Neuronal stem cell (in vitro differentiated cells): ENCODE measurements around the gene ROBO2.
A peak's percentile ranks its signal among the peaks of the same experiment; 100 is the strongest.

Source experiments
- DNase-seq: peaks from one replicate; pipeline ENCODE4 v3.0.0-alpha.2; 2013; ENCODE audit warnings: low spot score
- H2AFZ ChIP-seq: one replicate; pipeline ENCODE4 v1.6.1; 2013; ENCODE audit warnings: mild to moderate bottlenecking, low read length, inconsistent platforms
- H2AK5ac ChIP-seq: 2 replicates; pipeline ENCODE4 v1.6.1; 2013; ENCODE audit warnings: low read depth, mild to moderate bottlenecking, inconsistent platforms, low read length, moderate library complexity, mixed read lengths
- H2BK120ac ChIP-seq: 2 replicates; pipeline ENCODE4 v1.6.1; 2013; ENCODE audit warnings: low read depth, mild to moderate bottlenecking, inconsistent platforms, low read length, moderate library complexity, mixed read lengths
- H2BK12ac ChIP-seq: one replicate; pipeline ENCODE4 v1.6.1; 2013; ENCODE audit warnings: low read length, inconsistent platforms
- H2BK15ac ChIP-seq: 2 replicates; pipeline ENCODE4 v1.6.1; 2013; ENCODE audit warnings: mild to moderate bottlenecking, low read length, inconsistent platforms, mixed read lengths
- H2BK5ac ChIP-seq: one replicate; pipeline ENCODE4 v1.6.1; 2013; ENCODE audit warnings: inconsistent platforms, mild to moderate bottlenecking, low read length, moderate library complexity
- H3K14ac ChIP-seq: one replicate; pipeline ENCODE4 v1.6.1; 2013; ENCODE audit warnings: low read length, inconsistent platforms
- H3K18ac ChIP-seq: 2 replicates; pipeline ENCODE4 v1.6.1; 2013; ENCODE audit warnings: low read length, inconsistent platforms
- H3K23ac ChIP-seq: 2 replicates; pipeline ENCODE4 v1.6.1; 2013; ENCODE audit warnings: low read depth, mild to moderate bottlenecking, mixed read lengths, low read length, inconsistent platforms; ENCODE audit not compliant: poor library complexity
- H3K27ac ChIP-seq: replicated peaks from 3 replicates; pipeline ENCODE4 v1.5.1; 2013; ENCODE audit warnings: low read length, inconsistent platforms
- H3K27me3 ChIP-seq, 3 experiments: 2 replicates each; pipeline ENCODE4 v1.6.1; 2013; ENCODE audit warnings: low read length in 3 of 3, mild to moderate bottlenecking in 2 of 3, inconsistent platforms in 1 of 3, low read depth in 1 of 3, mixed read lengths in 1 of 3, moderate library complexity in 1 of 3; ENCODE audit not compliant: control insufficient read depth in 3 of 3, insufficient read depth in 3 of 3
- H3K36me3 ChIP-seq, 2 donors: replicated peaks in 1 of 2; 2 replicates each; pipeline ENCODE4 v1.6.1; 2013; ENCODE audit warnings: low read length in 2 of 2; ENCODE audit not compliant: control insufficient read depth in 2 of 2, insufficient read depth in 2 of 2
- H3K4ac ChIP-seq: 2 replicates; pipeline ENCODE4 v1.6.1; 2013; ENCODE audit warnings: inconsistent platforms, mild to moderate bottlenecking, low read length, moderate library complexity
- H3K4me1 ChIP-seq, 2 donors: 1 replicate in 1 of 2; 2 replicates in 1 of 2; pipeline ENCODE4 v1.6.1; 2013; ENCODE audit warnings: low read length in 2 of 2, low read depth in 1 of 2; ENCODE audit not compliant: control insufficient read depth in 2 of 2, insufficient read depth in 1 of 2
- H3K4me2 ChIP-seq: one replicate; pipeline ENCODE4 v1.6.1; 2013; ENCODE audit warnings: mild to moderate bottlenecking, low read length, inconsistent platforms; ENCODE audit not compliant: insufficient read depth, poor library complexity, severe bottlenecking
- H3K4me3 ChIP-seq, 2 donors: 2 replicates each; pipeline ENCODE4 v1.5.1; 2013; ENCODE audit warnings: low read length in 2 of 2, mild to moderate bottlenecking in 2 of 2, inconsistent platforms in 1 of 2, moderate library complexity in 1 of 2
- H3K79me1 ChIP-seq: one replicate; pipeline ENCODE4 v1.6.1; 2013; ENCODE audit warnings: low read depth, mild to moderate bottlenecking, inconsistent platforms, low read length, moderate library complexity
- H3K9ac ChIP-seq: one replicate; pipeline ENCODE4 v1.6.1; 2013; ENCODE audit warnings: mild to moderate bottlenecking, low read depth, low read length, inconsistent platforms; ENCODE audit not compliant: poor library complexity
- H3K9me3 ChIP-seq, 2 donors: replicated peaks in 1 of 2; 2 replicates each; pipeline versions ENCODE3 to v1.6.1; 2013; ENCODE audit warnings: low read length in 2 of 2, mild to moderate bottlenecking in 2 of 2, inconsistent platforms in 1 of 2, low read depth in 1 of 2, mixed read lengths in 1 of 2, moderate library complexity in 1 of 2; ENCODE audit not compliant: control insufficient read depth in 2 of 2, insufficient read depth in 1 of 2
- H4K8ac ChIP-seq: one replicate; pipeline ENCODE4 v1.6.1; 2013; ENCODE audit warnings: low read depth, mild to moderate bottlenecking, inconsistent platforms, low read length, moderate library complexity
- H4K91ac ChIP-seq: one replicate; pipeline ENCODE4 v1.6.1; 2013; ENCODE audit warnings: low read length, low read depth, mild to moderate bottlenecking, inconsistent platforms; ENCODE audit not compliant: poor library complexity
- WGBS, 2 donors: extraction: QIAGEN DNeasy Blood & Tissue Kit; methylation state at CpG; one replicate each; pipeline ENCODE4 v1.1.7; 2013; ENCODE audit warnings: missing lambda C conversion rate in 2 of 2, mixed read lengths in 1 of 2; ENCODE audit not compliant: insufficient read length in 2 of 2, insufficient replicate concordance in 1 of 2; ENCODE audit errors: extremely low coverage in 2 of 2; 5-methylcytosine and 5-hydroxymethylcytosine counted together

Gene ROBO2

GRCh38 chr3:77160931-77161497, 121.1 kb downstream of the ROBO2 start:
- Histone ChIP-seq H3K9ac (no peak overlapping the region), H2BK12ac (no peak overlapping the region), H4K91ac (no peak overlapping the region), H3K79me1 (no peaks in the 10 kb centered on the region), H3K36me3 (no peaks in the 10 kb centered on the region), H2BK120ac (no peak overlapping the region), H3K27ac (no peak overlapping the region), H2AFZ (no peak overlapping the region), H3K23ac (no peak overlapping the region), H3K4me1 (peaks cover 0 to 9% of the 10 kb centered on the region in 2 donors), H4K8ac (no peak overlapping the region), H3K4me2 (no peak overlapping the region), H3K18ac (no peak overlapping the region), H2AK5ac (no peak overlapping the region), H3K9me3 (no peaks in the 10 kb centered on the region), H3K4ac (no peak overlapping the region), H3K14ac (no peak overlapping the region), H2BK5ac (no peak overlapping the region), H2BK15ac (no peak overlapping the region), H3K4me3 (no peak overlapping the region), H3K27me3 (no peaks in the 10 kb centered on the region)
- no peak for DNase-seq
- WGBS, 2 donors: no CpG with 5 or more reads among the region's 2 CpGs

GRCh38 chr3:77169823-77170222, 129.9 kb downstream of the ROBO2 start:
- Histone ChIP-seq H2BK5ac (no peak overlapping the region), H4K8ac (no peak overlapping the region), H3K4me3 (no peak overlapping the region), H3K18ac (no peak overlapping the region), H2AK5ac (no peak overlapping the region), H3K4me1 (peaks cover 0 to 6% of the 10 kb centered on the region in 2 donors), H3K36me3 (no peaks in the 10 kb centered on the region), H3K4ac (no peak overlapping the region), H2BK12ac (no peak overlapping the region), H3K9me3 (no peaks in the 10 kb centered on the region), H3K4me2 (no peak overlapping the region), H2BK120ac (no peak overlapping the region), H3K9ac (no peak overlapping the region), H3K23ac (no peak overlapping the region), H3K79me1 (no peaks in the 10 kb centered on the region), H2AFZ (no peak overlapping the region), H3K27me3 (no peaks in the 10 kb centered on the region), H2BK15ac (no peak overlapping the region), H3K27ac (no peak overlapping the region), H3K14ac (no peak overlapping the region), H4K91ac (no peak overlapping the region)
- WGBS, 2 donors: no CpG with 5 or more reads among the region's 4 CpGs
- no peak for DNase-seq

GRCh38 chr3:77171026-77171425, 131.1 kb downstream of the ROBO2 start:
- no peak overlapping the region for H3K4me2 ChIP-seq

GRCh38 chr3:77179762-77180161, 139.9 kb downstream of the ROBO2 start:
- Histone ChIP-seq H3K4me1 (peaks cover 0 to 3% of the 10 kb centered on the region in 2 donors), H3K4ac (no peak overlapping the region), H2BK12ac (no peak overlapping the region), H2BK5ac (no peak overlapping the region), H3K18ac (no peak overlapping the region), H2AK5ac (no peak overlapping the region), H3K23ac (no peak overlapping the region), H2BK15ac (no peak overlapping the region), H2BK120ac (no peak overlapping the region), H3K27me3 (no peaks in the 10 kb centered on the region), H2AFZ (peak overlapping the region; percentile 57), H3K4me2 (no peak overlapping the region), H3K14ac (no peak overlapping the region), H3K79me1 (no peaks in the 10 kb centered on the region), H4K8ac (no peak overlapping the region), H3K9ac (no peak overlapping the region), H3K36me3 (no peaks in the 10 kb centered on the region), H3K27ac (no peak overlapping the region), H3K9me3 (no peaks in the 10 kb centered on the region), H3K4me3 (no peak overlapping the region), H4K91ac (no peak overlapping the region)
- WGBS, 2 donors: no CpG with 5 or more reads among the region's 5 CpGs
- no peak for DNase-seq

More at GRCh38 chr3:77171026-77171425, 131.1 kb downstream of the ROBO2 start:
- Histone ChIP-seq H2BK120ac (no peak overlapping the region), H3K4me1 (peaks cover 0 to 6% of the 10 kb centered on the region in 2 donors), H2AFZ (no peak overlapping the region), H3K79me1 (no peaks in the 10 kb centered on the region), H3K36me3 (no peaks in the 10 kb centered on the region), H3K4me3 (no peak overlapping the region), H3K14ac (no peak overlapping the region), H2AK5ac (no peak overlapping the region), H3K9me3 (no peaks in the 10 kb centered on the region), H2BK12ac (no peak overlapping the region), H3K4ac (no peak overlapping the region), H2BK5ac (no peak overlapping the region), H3K18ac (no peak overlapping the region), H2BK15ac (no peak overlapping the region), H3K27me3 (no peaks in the 10 kb centered on the region), H3K9ac (no peak overlapping the region), H3K23ac (no peak overlapping the region), H3K27ac (no peak overlapping the region), H4K91ac (no peak overlapping the region), H4K8ac (no peak overlapping the region)
- no peak for DNase-seq
- no CpG with 5 or more reads among the region's 5 CpGs for WGBS, 2 donors
